ENCODE data around the gene NCBP2. TPM values are rescaled to one million over a fixed set of nuclear protein-coding genes. Genes with fewer than 3 reads are reported as not detected.

Gene NCBP2
- total RNA-seq, result 10 to 100 TPM in 3 of 4 donors, 1 to 10 TPM in 1; 4.1 to 67.2 (median 49.5) TPM

DNA sequence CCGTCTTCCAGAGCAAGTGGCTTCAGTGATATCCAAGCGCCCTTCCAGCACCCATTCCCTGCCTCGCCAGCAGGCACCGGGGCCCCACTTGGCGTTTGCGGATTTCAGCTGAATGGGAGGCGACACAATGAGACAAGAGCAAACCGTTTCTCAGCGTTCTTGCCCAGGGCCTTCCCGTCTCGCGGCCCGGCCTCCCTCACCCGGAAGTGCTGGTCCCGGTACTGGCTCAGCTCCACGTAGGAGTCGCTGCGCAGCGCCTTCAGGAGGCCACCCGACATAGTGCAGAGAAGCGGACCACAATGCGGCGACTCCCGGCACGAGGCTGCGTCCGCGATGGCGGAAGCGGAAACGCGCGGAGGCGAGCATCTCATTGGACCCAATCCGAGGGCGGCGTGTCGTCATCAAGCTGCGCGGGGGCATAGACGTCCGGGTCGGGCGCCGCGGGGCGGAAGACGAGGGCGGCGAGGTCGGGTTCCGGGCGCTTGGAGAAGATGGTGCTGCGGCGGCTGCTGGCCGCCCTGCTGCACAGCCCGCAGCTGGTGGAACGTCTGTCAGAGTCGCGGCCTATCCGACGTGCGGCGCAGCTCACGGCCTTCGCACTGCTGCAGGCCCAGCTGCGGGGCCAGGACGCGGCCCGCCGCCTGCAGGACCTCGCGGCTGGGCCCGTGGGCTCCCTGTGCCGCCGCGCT, at the start of gene NCBP2:
TSS of gene NCBP2 (minus strand) at position 303 of the 689 bp plus-strand sequence. CDS start at position 278, 25 bp downstream.
- Histone ChIP-seq H3K4me3 (peak within 1 kb of the TSS; percentile 86 to 100), H3K9me3 (no peaks in the 10 kb centered on the region), H3K4me1 (no peaks in the 10 kb centered on the region), H3K27ac (peak within 1 kb of the TSS; percentile 74 to 84), H3K36me3 (no peaks in the 10 kb centered on the region), H3K27me3 (no peaks in the 10 kb centered on the region)
- TF ChIP-seq POLR2A (IDR thresholded peaks at IDR 0.05), result peak; percentile 57 to 81
- TF ChIP-seq, protein P1, sequence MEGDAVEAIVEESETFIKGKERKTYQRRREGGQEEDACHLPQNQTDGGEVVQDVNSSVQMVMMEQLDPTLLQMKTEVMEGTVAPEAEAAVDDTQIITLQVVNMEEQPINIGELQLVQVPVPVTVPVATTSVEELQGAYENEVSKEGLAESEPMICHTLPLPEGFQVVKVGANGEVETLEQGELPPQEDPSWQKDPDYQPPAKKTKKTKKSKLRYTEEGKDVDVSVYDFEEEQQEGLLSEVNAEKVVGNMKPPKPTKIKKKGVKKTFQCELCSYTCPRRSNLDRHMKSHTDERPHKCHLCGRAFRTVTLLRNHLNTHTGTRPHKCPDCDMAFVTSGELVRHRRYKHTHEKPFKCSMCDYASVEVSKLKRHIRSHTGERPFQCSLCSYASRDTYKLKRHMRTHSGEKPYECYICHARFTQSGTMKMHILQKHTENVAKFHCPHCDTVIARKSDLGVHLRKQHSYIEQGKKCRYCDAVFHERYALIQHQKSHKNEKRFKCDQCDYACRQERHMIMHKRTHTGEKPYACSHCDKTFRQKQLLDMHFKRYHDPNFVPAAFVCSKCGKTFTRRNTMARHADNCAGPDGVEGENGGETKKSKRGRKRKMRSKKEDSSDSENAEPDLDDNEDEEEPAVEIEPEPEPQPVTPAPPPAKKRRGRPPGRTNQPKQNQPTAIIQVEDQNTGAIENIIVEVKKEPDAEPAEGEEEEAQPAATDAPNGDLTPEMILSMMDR (IDR thresholded peaks at IDR 0.05), result peak; percentile 50 to 65 (median 60)
- intact Hi-C loops (cut with DNase I; ENCODE audit: low total_unique reads), result no loop called here
- DNase-seq, result peak; percentile 98

DNA sequence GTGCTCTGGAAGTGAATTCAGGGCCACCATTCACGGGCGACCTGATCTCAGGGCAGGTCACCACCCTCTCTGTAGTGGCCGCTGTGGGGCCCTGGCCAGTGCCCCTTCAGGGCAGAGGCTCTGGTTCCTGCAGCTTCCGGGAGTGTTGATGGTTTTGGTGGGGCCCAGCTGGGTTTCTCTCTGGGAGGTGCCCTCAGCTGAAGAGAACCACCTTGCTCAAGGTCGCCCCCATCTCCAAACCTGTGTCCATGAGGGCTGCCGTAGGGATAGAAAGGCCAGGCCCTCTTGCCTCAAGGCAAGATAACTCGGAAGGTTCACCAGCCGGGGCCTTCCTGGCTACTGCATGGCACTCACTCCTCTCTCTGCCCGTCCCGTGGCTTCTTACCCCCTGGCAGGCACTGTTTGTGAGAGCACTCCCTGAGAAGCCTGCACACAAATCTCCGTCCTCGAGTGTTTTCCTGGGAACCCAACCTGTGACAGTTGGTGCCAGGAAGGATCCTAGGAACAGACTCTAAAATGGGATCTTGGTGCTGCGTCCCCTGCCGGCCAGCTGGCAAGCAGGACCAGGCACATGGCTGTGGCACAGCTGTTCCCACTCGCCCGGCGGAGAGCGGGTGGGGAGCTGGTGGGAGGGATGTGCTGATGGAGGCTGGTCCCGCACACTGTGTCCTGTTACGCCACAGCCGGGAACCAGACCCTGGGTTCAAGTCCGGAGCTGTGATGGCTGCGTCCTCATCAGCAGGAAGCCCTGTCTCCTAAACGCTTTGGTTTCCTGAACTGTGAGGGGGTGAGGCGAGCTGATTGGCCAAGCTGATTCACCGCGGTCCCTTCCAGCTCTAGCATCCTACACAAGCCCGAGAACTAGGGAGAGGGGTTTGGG, 49.5 kb upstream of the NCBP2 start:
- Histone ChIP-seq H3K27me3 (no peaks in the 10 kb centered on the region), H3K27ac (no peak overlapping the region), H3K4me1 (no peaks in the 10 kb centered on the region), H3K36me3 (no peaks in the 10 kb centered on the region), H3K9me3 (no peaks in the 10 kb centered on the region), H3K4me3 (no peak overlapping the region)
- intact Hi-C loops (cut with DNase I; ENCODE audit: low total_unique reads), result no loop called here
- TF ChIP-seq, protein P1 (IDR thresholded peaks at IDR 0.05), result no peak
- TF ChIP-seq POLR2A (IDR thresholded peaks at IDR 0.05), result no peak
- DNase-seq, result no peak

DNA sequence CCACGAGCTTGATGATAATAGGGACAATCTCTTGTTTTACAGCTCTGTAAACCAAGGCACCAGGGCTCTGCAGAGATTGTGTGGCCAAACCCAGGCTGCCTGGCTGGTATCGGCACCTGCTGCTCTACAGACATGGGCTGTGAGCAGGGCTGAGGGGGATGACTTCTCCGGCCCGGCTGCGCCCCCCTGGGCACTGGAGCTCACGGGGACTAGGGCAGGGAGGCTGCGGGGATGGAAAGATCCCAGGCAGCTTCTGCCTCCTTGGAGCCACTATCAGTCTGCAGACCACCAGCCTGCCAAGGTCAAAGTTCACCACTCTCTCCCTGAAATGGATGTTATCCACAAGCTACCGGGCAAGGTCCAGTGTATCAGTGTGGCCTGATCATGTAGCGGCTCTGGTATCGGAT, 48.3 kb upstream of the NCBP2 start:
- Histone ChIP-seq H3K36me3 (no peaks in the 10 kb centered on the region), H3K4me3 (no peak overlapping the region), H3K9me3 (no peaks in the 10 kb centered on the region), H3K27ac (no peak overlapping the region), H3K4me1 (no peaks in the 10 kb centered on the region), H3K27me3 (no peaks in the 10 kb centered on the region)
- no peak for TF ChIP-seq POLR2A (IDR thresholded peaks at IDR 0.05)
- TF ChIP-seq, protein P1 (IDR thresholded peaks at IDR 0.05), result no peak
- intact Hi-C loops (cut with DNase I; ENCODE audit: low total_unique reads), result no loop called here
- DNase-seq, result no peak

DNA sequence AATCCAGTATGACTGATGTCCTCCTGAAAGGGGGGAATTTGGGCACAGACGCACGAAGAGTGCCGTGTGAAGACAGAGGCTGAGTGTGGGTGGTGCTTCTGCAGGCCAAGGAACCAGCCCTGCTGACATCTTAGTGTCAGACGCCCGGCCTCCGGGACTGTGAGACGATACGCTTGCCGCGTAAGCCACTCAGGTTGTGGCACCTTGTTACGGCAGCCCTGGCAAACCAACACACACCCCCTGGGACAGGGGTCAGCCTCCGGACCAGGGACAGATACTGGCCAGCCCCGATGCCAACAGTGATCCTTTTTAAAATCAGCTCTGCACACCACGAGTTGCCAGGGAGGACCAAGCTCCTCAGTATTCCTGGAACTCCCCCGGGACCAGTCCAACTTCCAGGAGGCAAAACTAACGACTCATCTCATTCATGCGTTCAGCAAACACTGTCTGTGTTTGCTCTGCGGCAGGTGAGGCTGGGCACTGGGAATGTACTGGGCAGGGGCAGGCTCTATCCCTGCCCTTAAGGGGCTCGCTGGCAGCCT, 47.5 kb upstream of the NCBP2 start:
- Histone ChIP-seq H3K4me3 (no peak overlapping the region), H3K27me3 (no peaks in the 10 kb centered on the region), H3K4me1 (no peaks in the 10 kb centered on the region), H3K9me3 (no peaks in the 10 kb centered on the region), H3K36me3 (no peaks in the 10 kb centered on the region), H3K27ac (no peak overlapping the region)
- no peak for DNase-seq
- intact Hi-C loops (cut with DNase I; ENCODE audit: low total_unique reads), result no loop called here
- TF ChIP-seq, protein P1 (IDR thresholded peaks at IDR 0.05), result no peak
- no peak for TF ChIP-seq POLR2A (IDR thresholded peaks at IDR 0.05)

All from uterus (tissue), 4 donors.